H9 (cell line): ENCODE results near the gene SATB2. TPM values are rescaled to one million over a fixed set of nuclear protein-coding genes. Genes with fewer than 3 reads are reported as not detected.

ENCODE experiments used
- DNase-seq: peaks from one replicate; pipeline ENCODE4 v3.0.0-alpha.2; 2017
- H2AFZ ChIP-seq: one replicate; pipeline ENCODE4 v1.6.1; 2013; ENCODE audit warnings: mild to moderate bottlenecking, low read length, control low read depth, moderate library complexity
- H2AK5ac ChIP-seq: 2 replicates; pipeline ENCODE4 v1.6.1; 2013; ENCODE audit warnings: low read length, control low read depth, mixed read lengths; ENCODE audit not compliant: insufficient read length
- H2BK120ac ChIP-seq: one replicate; pipeline ENCODE4 v1.6.1; 2013; ENCODE audit warnings: low read depth, mild to moderate bottlenecking, low read length, control low read depth, inconsistent platforms; ENCODE audit not compliant: poor library complexity, severe bottlenecking
- H2BK12ac ChIP-seq: 2 replicates; pipeline ENCODE4 v1.6.1; 2013; ENCODE audit warnings: low read length, control low read depth, mixed read lengths, low read depth; ENCODE audit not compliant: insufficient read length
- H2BK15ac ChIP-seq: 2 replicates; pipeline ENCODE4 v1.6.1; 2013; ENCODE audit warnings: low read depth, low read length, control low read depth
- H2BK20ac ChIP-seq: one replicate; pipeline ENCODE4 v1.6.1; 2013; ENCODE audit warnings: low read depth, mild to moderate bottlenecking, low read length, control low read depth, inconsistent platforms; ENCODE audit not compliant: poor library complexity, severe bottlenecking
- H2BK5ac ChIP-seq: 2 replicates; pipeline ENCODE4 v1.6.1; 2013; ENCODE audit warnings: low read length, control low read depth, mixed read lengths; ENCODE audit not compliant: insufficient read length
- H3K14ac ChIP-seq: 2 replicates; pipeline ENCODE4 v1.6.1; 2013; ENCODE audit warnings: low read length, control low read depth; ENCODE audit not compliant: insufficient read depth
- H3K18ac ChIP-seq: 2 replicates; pipeline ENCODE4 v1.6.1; 2013; ENCODE audit warnings: low read depth, mild to moderate bottlenecking, mixed read lengths, low read length, control low read depth; ENCODE audit not compliant: insufficient read length
- H3K23ac ChIP-seq: 2 replicates; pipeline ENCODE4 v1.6.1; 2013; ENCODE audit warnings: low read length, control low read depth, mixed read lengths, low read depth; ENCODE audit not compliant: insufficient read length
- H3K23me2 ChIP-seq: 2 replicates; pipeline ENCODE4 v1.6.1; 2013; ENCODE audit warnings: low read depth, mild to moderate bottlenecking, mixed read lengths, low read length, control low read depth; ENCODE audit not compliant: insufficient read length, poor library complexity, severe bottlenecking
- H3K27ac ChIP-seq: 2 replicates; pipeline ENCODE4 v1.5.1; 2013; ENCODE audit warnings: low read length, control low read depth, mixed read lengths, low read depth; ENCODE audit not compliant: insufficient read length
- H3K27me3 ChIP-seq: 2 replicates; pipeline ENCODE4 v1.6.1; 2013; ENCODE audit warnings: low read length, control low read depth, inconsistent platforms; ENCODE audit not compliant: insufficient read depth
- H3K4ac ChIP-seq: 2 replicates; pipeline ENCODE4 v1.6.1; 2013; ENCODE audit warnings: low read depth, mild to moderate bottlenecking, control low read depth, inconsistent platforms, low read length, moderate library complexity
- H3K4me1 ChIP-seq: 2 replicates; pipeline ENCODE4 v1.6.1; 2013; ENCODE audit warnings: low read length, control low read depth, inconsistent platforms; ENCODE audit not compliant: insufficient read depth
- H3K4me2 ChIP-seq: 2 replicates; pipeline ENCODE4 v1.6.1; 2013; ENCODE audit warnings: low read length, control low read depth, mixed read lengths; ENCODE audit not compliant: insufficient read length, insufficient read depth
- H3K56ac ChIP-seq: 2 replicates; pipeline ENCODE4 v1.6.1; 2013; ENCODE audit warnings: low read depth, mild to moderate bottlenecking, mixed read lengths, low read length, control low read depth; ENCODE audit not compliant: insufficient read length
- H3K79me1 ChIP-seq: 2 replicates; pipeline ENCODE4 v1.6.1; 2013; ENCODE audit warnings: low read depth, mild to moderate bottlenecking, moderate library complexity, low read length, control low read depth, inconsistent platforms; ENCODE audit not compliant: insufficient read depth, poor library complexity, severe bottlenecking
- H3K79me2 ChIP-seq: 2 replicates; pipeline ENCODE4 v1.6.1; 2013; ENCODE audit warnings: low read length, control low read depth, inconsistent platforms; ENCODE audit not compliant: insufficient read depth
- H3K9ac ChIP-seq: 2 replicates; pipeline ENCODE4 v1.6.1; 2013; ENCODE audit warnings: low read length, control low read depth, mixed read lengths; ENCODE audit not compliant: insufficient read length; ENCODE audit errors: extremely low read depth
- H3K9me3 ChIP-seq: one replicate; pipeline ENCODE4 v1.6.1; 2013; ENCODE audit warnings: low read depth, low read length, inconsistent platforms; ENCODE audit not compliant: control insufficient read depth
- H3T11ph ChIP-seq: one replicate; pipeline ENCODE4 v1.6.1; 2013; ENCODE audit warnings: mild to moderate bottlenecking, low read length, control low read depth, inconsistent platforms
- H4K20me1 ChIP-seq: one replicate; pipeline ENCODE4 v1.6.1; 2013; ENCODE audit not compliant: control insufficient read depth, insufficient read length, insufficient read depth
- H4K5ac ChIP-seq: 2 replicates; pipeline ENCODE4 v1.6.1; 2013; ENCODE audit warnings: low read depth, mild to moderate bottlenecking, mixed read lengths, low read length, control low read depth; ENCODE audit not compliant: insufficient read length
- H4K8ac ChIP-seq: replicated peaks from 2 replicates; pipeline ENCODE4 v1.6.1; 2013; ENCODE audit warnings: low read length, control low read depth, mixed read lengths, low read depth; ENCODE audit not compliant: insufficient read length
- H4K91ac ChIP-seq: 2 replicates; pipeline ENCODE4 v1.6.1; 2013; ENCODE audit warnings: low read depth, mild to moderate bottlenecking, moderate library complexity, mixed read lengths, low read length, control low read depth; ENCODE audit not compliant: insufficient read length
- H3K27ac Mint-ChIP-seq, 3 experiments: 2 replicates in 2 of 3; 3 replicates in 1 of 3; pipeline ENCODE4 v1.8.0; 2020 to 2021; ENCODE audit warnings: mixed read lengths in 3 of 3, mild to moderate bottlenecking in 1 of 3, moderate library complexity in 1 of 3
- H3K27me3 Mint-ChIP-seq: 2 replicates; pipeline ENCODE4 v1.8.0; 2021; ENCODE audit warnings: low read depth, mild to moderate bottlenecking, moderate library complexity, mixed read lengths
- H3K36me3 Mint-ChIP-seq, 3 experiments: 2 replicates in 2 of 3; 3 replicates in 1 of 3; pipeline ENCODE4 v1.8.0; 2020 to 2021; ENCODE audit warnings: low read depth in 3 of 3, mixed read lengths in 3 of 3; ENCODE audit not compliant: insufficient read depth in 1 of 3
- H3K4me1 Mint-ChIP-seq, 2 experiments: 2 replicates each; pipeline ENCODE4 v1.8.0; 2020; ENCODE audit warnings: mixed read lengths in 2 of 2
- H3K4me3 Mint-ChIP-seq, 2 experiments: 2 replicates in 1 of 2; 3 replicates in 1 of 2; pipeline ENCODE4 v1.8.0; 2020 to 2021; ENCODE audit warnings: mild to moderate bottlenecking in 2 of 2, mixed read lengths in 2 of 2, moderate library complexity in 1 of 2
- H3K9me3 Mint-ChIP-seq, 2 experiments: 2 replicates in 1 of 2; 3 replicates in 1 of 2; pipeline ENCODE4 v1.8.0; 2020; ENCODE audit warnings: mild to moderate bottlenecking in 2 of 2, mixed read lengths in 2 of 2, moderate library complexity in 1 of 2
- CTCF ChIP-seq: fragments of 200-600 bp; sonication (generic); conservative IDR thresholded peaks from 3 replicates; pipeline ENCODE4 v1.8.0; 2021; ENCODE audit warnings: antibody characterized with exemption, mild to moderate bottlenecking
- WGBS: extraction: QIAGEN DNeasy Blood & Tissue Kit; methylation state at CpG from one replicate; pipeline ENCODE4 v1.1.7; 2013; ENCODE audit warnings: missing lambda C conversion rate, low lambda C conversion rate, mixed read lengths; ENCODE audit not compliant: insufficient read length; ENCODE audit errors: extremely low coverage; 5-methylcytosine and 5-hydroxymethylcytosine counted together
- long read RNA-seq: library from polyadenylated mRNA; unstranded; transcript quantifications from one replicate; pipeline ENCODE4 v2.0.0, GENCODE V29; 2020
- total RNA-seq: library from RNA; stranded (reverse); gene quantifications from 2 replicates; pipeline ENCODE4 v1.2.1, GENCODE V29; 2021

The SATB2 gene
- 23.0 and 23.8 TPM in 2 replicates for total RNA-seq
- long read RNA-seq, full-length matches to known transcripts: 5 of 12 reads
- long read RNA-seq, partial matches to known transcripts: 5 of 12 reads
- long read RNA-seq, other reads (novel, unspliced or antisense): 2 of 12 reads

- WGBS: no CpG with 5 or more reads among the region's 61 CpGs
- no peaks in the 10 kb centered on the region for H3K79me1 ChIP-seq
- peak within 1 kb of the TSS; percentile 86 to 95 for H3K4me3 Mint-ChIP-seq
- no peak within 1 kb of the TSS for H3K4ac ChIP-seq
- peak within 1 kb of the TSS; percentile 26; the same call in 1 of the 2 replicates for H3K14ac ChIP-seq
- no peak within 1 kb of the TSS for H2BK5ac ChIP-seq
- no peak for TF ChIP-seq CTCF
- H2BK12ac ChIP-seq: no peak within 1 kb of the TSS
- no peak within 1 kb of the TSS for H2AFZ ChIP-seq
- H3T11ph ChIP-seq: no peak within 1 kb of the TSS
- H3K36me3 Mint-ChIP-seq: peaks cover 0 to 1% (median 0%) of the 10 kb centered on the region in 3 experiments; a peak in 2 of 7 replicates
- DNase-seq: peak; percentile 72
- no peak within 1 kb of the TSS for H3K27ac ChIP-seq
- no peak within 1 kb of the TSS for H4K91ac ChIP-seq
- no peak within 1 kb of the TSS for H3K18ac ChIP-seq
- peak within 1 kb of the TSS; percentile 92 for H3K4me2 ChIP-seq
- H3K27me3 Mint-ChIP-seq: peaks cover 42% of the 10 kb centered on the region
- 0 out of 7 replicates have a peak within 1 kb of the TSS, but pooled peaks of 1 of the 3 experiments have one; percentile 63 for H3K27ac Mint-ChIP-seq
- peaks cover 33% of the 10 kb centered on the region for H3K23me2 ChIP-seq
- no peaks in the 10 kb centered on the region for H3K9me3 ChIP-seq
- H2BK15ac ChIP-seq: no peak within 1 kb of the TSS
- no peaks in the 10 kb centered on the region; a peak in 1 of 5 replicates for H3K9me3 Mint-ChIP-seq
- H4K20me1 ChIP-seq: no peaks in the 10 kb centered on the region
- H2BK120ac ChIP-seq: no peak within 1 kb of the TSS
- H3K27me3 ChIP-seq: peaks cover 9% of the 10 kb centered on the region; the same call in 1 of the 2 replicates
- H3K4me1 ChIP-seq: no peaks in the 10 kb centered on the region
- H2AK5ac ChIP-seq: no peak within 1 kb of the TSS
- H3K9ac ChIP-seq: no peak within 1 kb of the TSS
- H3K23ac ChIP-seq: no peak within 1 kb of the TSS
- no peak within 1 kb of the TSS for H3K56ac ChIP-seq
- H2BK20ac ChIP-seq: no peak within 1 kb of the TSS
- H3K4me1 Mint-ChIP-seq: peaks cover 29 to 34% of the 10 kb centered on the region in 2 experiments
- no peak within 1 kb of the TSS for H4K5ac ChIP-seq
- no peak within 1 kb of the TSS for H4K8ac ChIP-seq
- H3K79me2 ChIP-seq: no peaks in the 10 kb centered on the region
Observed at GRCh38 chr2:199457147-199458008, at the start of gene SATB2. TSS of gene SATB2 (minus strand) at chr2:199457939. CDS start at chr2:199456037, 1,902 bp downstream.
